AG04450 (cell line): ENCODE measurements around the gene CNTROB. TPM values are rescaled to one million over a fixed set of nuclear protein-coding genes. Genes with fewer than 3 reads are reported as not detected.

Experiments
- CTCF ChIA-PET: fragments of 300-600, 350-600 bp; formaldehyde crosslinking; extraction: SDS; loops from one replicate; lab custom pipeline; 2022; ENCODE audit warnings: antibody characterized with exemption, inconsistent platforms; lab: Charles Lee
- POLR2A ChIA-PET: fragments of 350-600 bp; formaldehyde crosslinking; extraction: SDS; loops from one replicate; lab custom pipeline; 2021; ENCODE audit warnings: antibody characterized with exemption, inconsistent platforms; lab: Yijun Ruan, JAX
- DNase-seq: peaks from one replicate; pipeline ENCODE4 v3.0.0-alpha.2; 2011; ENCODE audit warnings: low read depth, low spot score
- H3K27ac ChIP-seq: one replicate; pipeline ENCODE4 v1.5.1; 2012; ENCODE audit warnings: low read depth, low read length, control low read depth
- H3K27me3 ChIP-seq: one replicate; pipeline ENCODE4 v1.6.0; 2012; ENCODE audit warnings: low read length; ENCODE audit not compliant: control insufficient read depth, insufficient read depth
- H3K4me3 ChIP-seq: 2 replicates; pipeline ENCODE4 v1.5.1; 2011; ENCODE audit warnings: mild to moderate bottlenecking, low read depth, low read length, control low read depth
- H3K9me3 ChIP-seq: 2 replicates; pipeline ENCODE4 v1.5.1; 2012; ENCODE audit warnings: low read length; ENCODE audit not compliant: control insufficient read depth, insufficient read depth
- CTCF ChIP-seq: IDR thresholded peaks from 2 replicates; pipeline ENCODE4 v1.5.1; 2011; ENCODE audit warnings: low read depth, low read length, control low read depth, inconsistent platforms
- polyA plus RNA-seq: library from polyadenylated mRNA; depleted of rRNA; stranded (reverse); fragments of >200 nt; gene quantifications from 2 replicates; pipeline ENCODE4 v1.2.3, GENCODE V29; 2011

CNTROB gene
- polyA plus RNA-seq, 1 experiment = 11.3 TPM

DNA sequence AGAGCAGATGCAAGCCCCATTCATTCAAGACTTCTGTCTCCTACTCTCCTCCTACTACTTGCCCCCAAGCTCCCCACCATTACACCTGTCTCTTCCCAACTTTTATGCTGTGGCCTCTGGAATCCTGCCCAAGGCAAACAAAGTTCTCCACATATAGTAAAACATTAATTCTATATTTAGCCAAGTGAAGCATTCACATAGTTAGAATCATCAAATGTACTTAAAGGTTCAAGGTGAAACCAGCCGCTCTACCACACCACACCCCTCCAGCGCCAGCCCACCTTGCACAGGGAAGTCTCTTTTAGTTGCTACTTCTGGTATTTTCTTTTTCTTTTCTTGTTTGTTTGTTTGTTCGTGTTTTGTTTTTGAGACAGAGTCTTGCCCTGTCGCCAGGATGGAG is 45.0 kb downstream of the CNTROB start:
- Histone ChIP-seq H3K27ac (no peak overlapping the region), H3K9me3 (peaks cover 7% of the 10 kb centered on the region), H3K4me3 (no peak overlapping the region), H3K27me3 (peaks cover 2% of the 10 kb centered on the region)
- CTCF ChIA-PET = no interaction called here
- no peak for TF ChIP-seq CTCF
- no peak for DNase-seq
- POLR2A ChIA-PET = no interaction called here

GRCh38 chr17:7977805-7978204 is 45.8 kb downstream of the CNTROB start:
- no peak overlapping the region for H3K4me3 ChIP-seq
- peaks cover 2% of the 10 kb centered on the region for H3K27me3 ChIP-seq
- H3K9me3 ChIP-seq = peaks cover 7% of the 10 kb centered on the region
- no peak for DNase-seq
- CTCF ChIA-PET = interaction anchor here (4.4 kb wide), 1 partner anchor 12 kb away, joined by 25 read pairs; no protein-coding TSS in a partner anchor
- H3K27ac ChIP-seq = no peak overlapping the region
- no peak for TF ChIP-seq CTCF
- POLR2A ChIA-PET = no interaction called here

- TF ChIP-seq CTCF = no peak
- H3K9me3 ChIP-seq = no peaks in the 10 kb centered on the region
- POLR2A ChIA-PET = no interaction called here
- H3K27ac ChIP-seq = no peak overlapping the region
- no peak for DNase-seq
- no peak overlapping the region for H3K4me3 ChIP-seq
- no peaks in the 10 kb centered on the region for H3K27me3 ChIP-seq
- CTCF ChIA-PET = interaction anchor here (1.9 to 4.4 kb wide), 3 partner anchors 7 to 59 kb away, joined by 7 to 25 read pairs (median 9); no protein-coding TSS in a partner anchor
Observed at GRCh38 chr17:7982173-7982572, 50.2 kb downstream of the CNTROB start.

DNA sequence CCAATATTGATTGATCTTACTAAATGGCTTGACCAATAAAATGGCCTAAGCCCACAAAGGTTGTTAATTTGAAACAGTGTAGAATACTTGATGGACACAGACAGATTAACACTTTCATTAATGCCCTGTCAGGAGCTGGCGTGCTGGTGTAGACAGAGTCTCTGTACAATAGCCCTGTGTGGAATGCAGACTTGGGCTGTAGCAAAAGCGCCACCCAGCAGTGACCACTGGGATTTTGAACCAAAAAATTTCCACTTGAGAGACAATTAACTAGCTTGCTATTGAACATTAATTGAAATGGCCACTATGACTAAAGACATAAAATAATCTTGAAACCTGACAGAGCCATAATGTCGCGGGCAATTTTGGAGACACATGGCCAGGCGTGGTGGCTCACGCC is 50.7 kb downstream of the CNTROB start:
- no peak for DNase-seq
- TF ChIP-seq CTCF = no peak
- H3K27me3 ChIP-seq = no peaks in the 10 kb centered on the region
- H3K4me3 ChIP-seq = no peak overlapping the region
- POLR2A ChIA-PET = no interaction called here
- no peaks in the 10 kb centered on the region for H3K9me3 ChIP-seq
- H3K27ac ChIP-seq = no peak overlapping the region
- CTCF ChIA-PET = interaction anchor here (0.6 to 2.5 kb wide), 6 partner anchors 10 to 61 kb away, joined by 4 to 9 read pairs (median 6); partner anchors contain the start of gene CNTROB

DNA sequence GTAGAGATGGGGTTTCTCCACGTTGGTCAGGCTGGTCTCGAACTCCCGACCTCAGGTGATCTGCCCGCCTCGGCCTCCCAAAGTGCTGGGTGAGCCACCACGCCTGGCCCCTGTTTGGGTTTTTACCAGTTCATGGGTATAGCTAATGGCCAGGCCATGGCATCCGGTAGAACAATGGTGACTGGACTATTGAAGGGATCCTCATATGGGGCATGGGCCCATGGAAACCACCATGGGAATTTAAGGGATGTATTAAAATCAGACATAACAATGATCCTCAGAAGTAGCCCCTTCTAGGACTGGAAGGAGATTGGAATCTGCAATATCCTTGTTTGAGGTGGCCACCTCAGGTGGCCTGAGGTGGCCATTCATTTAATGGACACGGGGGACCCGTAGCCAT is 52.9 kb downstream of the CNTROB start:
- POLR2A ChIA-PET = no interaction called here
- H3K4me3 ChIP-seq = no peak overlapping the region
- CTCF ChIA-PET = interaction anchor here (1.5 to 4.8 kb wide), 4 partner anchors 12 to 73 kb away, joined by 4 to 38 read pairs (median 8); no protein-coding TSS in a partner anchor
- no peak for DNase-seq
- no peak for TF ChIP-seq CTCF
- H3K27me3 ChIP-seq = no peaks in the 10 kb centered on the region
- H3K9me3 ChIP-seq = no peaks in the 10 kb centered on the region
- no peak overlapping the region for H3K27ac ChIP-seq
